HepG2 (cell line): Measurements from ENCODE around the gene PREX1.

Experiments used
- CEBPB ChIP-seq: IDR thresholded peaks from 2 replicates; pipeline ENCODE4 v1.6.1; 2011; ENCODE audit warnings: low read depth, low read length, improper control_type of control experiment, borderline replicate concordance
- EHMT2 ChIP-seq: fragments of 200-600 bp; sonication (generic); IDR thresholded peaks from 2 replicates; pipeline ENCODE4 v1.7.0; 2017; ENCODE audit warnings: antibody characterized with exemption, low read depth, low read length, borderline replicate concordance
- JUNB ChIP-seq: sonication (generic); formaldehyde crosslinking; IDR thresholded peaks from 2 replicates; pipeline ENCODE4 v1.8.0; 2022; ENCODE audit warnings: missing genetic modification reagents, mild to moderate bottlenecking, borderline replicate concordance
- NRL ChIP-seq: sonication (generic); formaldehyde crosslinking; IDR thresholded peaks from 2 replicates; pipeline ENCODE4 v1.5.0; 2020; ENCODE audit warnings: missing genetic modification reagents, mild to moderate bottlenecking, moderate library complexity, borderline replicate concordance
- POLR2A ChIP-seq, 2 experiments: IDR thresholded peaks; 2 replicates each; pipeline ENCODE4 v1.6.1; 2011; ENCODE audit warnings: low read depth in 2 of 2, low read length in 2 of 2, mild to moderate bottlenecking in 1 of 2, moderate library complexity in 1 of 2; ENCODE audit not compliant: insufficient read depth in 1 of 2
- SUZ12 ChIP-seq: fragments of 150-350 bp; IDR thresholded peaks from 2 replicates; pipeline ENCODE4 v1.6.1; 2014; ENCODE audit warnings: low read depth, low read length
- ZNF30 ChIP-seq: sonication (generic); formaldehyde crosslinking; IDR thresholded peaks from 2 replicates; pipeline ENCODE4 v1.5.0; 2020; ENCODE audit warnings: mild to moderate bottlenecking, missing genetic modification reagents
- ZNF644 ChIP-seq: IDR thresholded peaks from 2 replicates; pipeline ENCODE4 v1.6.1; 2016; ENCODE audit warnings: low read depth
- ZNF672 ChIP-seq: sonication (generic); formaldehyde crosslinking; IDR thresholded peaks from 2 replicates; pipeline ENCODE4 v1.8.1; 2022; ENCODE audit warnings: missing genetic modification reagents
- ZNF777 ChIP-seq: sonication (generic); formaldehyde crosslinking; IDR thresholded peaks from 2 replicates; pipeline ENCODE4 v1.4.0; 2020; ENCODE audit warnings: missing genetic modification reagents
- TF ChIP-seq, protein P1 (sequence below): IDR thresholded peaks from 2 replicates; pipeline ENCODE4 v1.6.1; 2012; ENCODE audit warnings: inconsistent platforms
- TF ChIP-seq, protein P2 (sequence below): sonication (generic); formaldehyde crosslinking; IDR thresholded peaks from 2 replicates; pipeline ENCODE4 v1.4.0; 2020; ENCODE audit warnings: mild to moderate bottlenecking, missing genetic modification reagents
- TF ChIP-seq, protein P3 (sequence below), 2 experiments: IDR thresholded peaks; 2 replicates each; pipeline ENCODE4 v1.6.1; 2011 to 2012; ENCODE audit warnings: low read length in 2 of 2, borderline replicate concordance in 1 of 2, low read depth in 1 of 2, mild to moderate bottlenecking in 1 of 2, moderate library complexity in 1 of 2
- TF ChIP-seq, protein P4 (sequence below): sonication (generic); formaldehyde crosslinking; IDR thresholded peaks from 2 replicates; pipeline ENCODE4 v1.4.0; 2020; ENCODE audit warnings: missing genetic modification reagents

DNA sequence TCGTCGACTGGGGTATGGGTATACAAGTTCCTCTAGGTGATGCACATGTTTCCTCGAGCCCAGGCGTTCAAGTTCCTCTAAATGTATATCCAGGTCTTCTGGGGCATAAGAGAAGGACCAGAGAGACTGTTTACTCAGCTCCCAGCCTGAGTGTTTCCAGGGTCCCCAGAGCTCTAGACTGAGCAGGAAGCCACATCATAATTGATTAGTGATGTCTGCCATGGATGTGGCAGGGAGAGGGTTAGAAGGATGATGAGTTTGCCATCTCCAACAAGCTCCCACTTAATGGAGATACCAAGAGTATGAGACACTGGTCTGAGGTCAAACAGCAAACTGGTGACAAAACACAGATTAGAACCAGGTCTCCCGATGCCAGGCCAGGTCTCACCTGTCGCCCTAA, 74.8 kb downstream of the PREX1 start:
- no peak for TF ChIP-seq ZNF777 (CRISPR knock-in tag)
- TF ChIP-seq ZNF30 = no peak
- TF ChIP-seq, protein P1, sequence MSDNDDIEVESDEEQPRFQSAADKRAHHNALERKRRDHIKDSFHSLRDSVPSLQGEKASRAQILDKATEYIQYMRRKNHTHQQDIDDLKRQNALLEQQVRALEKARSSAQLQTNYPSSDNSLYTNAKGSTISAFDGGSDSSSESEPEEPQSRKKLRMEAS = no peak
- no peak for TF ChIP-seq EHMT2
- no peak for TF ChIP-seq NRL (CRISPR knock-in tag)
- TF ChIP-seq CEBPB = no peak
- TF ChIP-seq, protein P2, sequence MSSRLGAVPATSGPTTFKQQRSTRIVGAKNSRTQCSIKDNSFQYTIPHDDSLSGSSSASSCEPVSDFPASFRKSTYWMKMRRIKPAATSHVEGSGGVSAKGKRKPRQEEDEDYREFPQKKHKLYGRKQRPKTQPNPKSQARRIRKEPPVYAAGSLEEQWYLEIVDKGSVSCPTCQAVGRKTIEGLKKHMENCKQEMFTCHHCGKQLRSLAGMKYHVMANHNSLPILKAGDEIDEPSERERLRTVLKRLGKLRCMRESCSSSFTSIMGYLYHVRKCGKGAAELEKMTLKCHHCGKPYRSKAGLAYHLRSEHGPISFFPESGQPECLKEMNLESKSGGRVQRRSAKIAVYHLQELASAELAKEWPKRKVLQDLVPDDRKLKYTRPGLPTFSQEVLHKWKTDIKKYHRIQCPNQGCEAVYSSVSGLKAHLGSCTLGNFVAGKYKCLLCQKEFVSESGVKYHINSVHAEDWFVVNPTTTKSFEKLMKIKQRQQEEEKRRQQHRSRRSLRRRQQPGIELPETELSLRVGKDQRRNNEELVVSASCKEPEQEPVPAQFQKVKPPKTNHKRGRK = no peak
- no peak for TF ChIP-seq JUNB (CRISPR knock-in tag)
- TF ChIP-seq, protein P3, sequence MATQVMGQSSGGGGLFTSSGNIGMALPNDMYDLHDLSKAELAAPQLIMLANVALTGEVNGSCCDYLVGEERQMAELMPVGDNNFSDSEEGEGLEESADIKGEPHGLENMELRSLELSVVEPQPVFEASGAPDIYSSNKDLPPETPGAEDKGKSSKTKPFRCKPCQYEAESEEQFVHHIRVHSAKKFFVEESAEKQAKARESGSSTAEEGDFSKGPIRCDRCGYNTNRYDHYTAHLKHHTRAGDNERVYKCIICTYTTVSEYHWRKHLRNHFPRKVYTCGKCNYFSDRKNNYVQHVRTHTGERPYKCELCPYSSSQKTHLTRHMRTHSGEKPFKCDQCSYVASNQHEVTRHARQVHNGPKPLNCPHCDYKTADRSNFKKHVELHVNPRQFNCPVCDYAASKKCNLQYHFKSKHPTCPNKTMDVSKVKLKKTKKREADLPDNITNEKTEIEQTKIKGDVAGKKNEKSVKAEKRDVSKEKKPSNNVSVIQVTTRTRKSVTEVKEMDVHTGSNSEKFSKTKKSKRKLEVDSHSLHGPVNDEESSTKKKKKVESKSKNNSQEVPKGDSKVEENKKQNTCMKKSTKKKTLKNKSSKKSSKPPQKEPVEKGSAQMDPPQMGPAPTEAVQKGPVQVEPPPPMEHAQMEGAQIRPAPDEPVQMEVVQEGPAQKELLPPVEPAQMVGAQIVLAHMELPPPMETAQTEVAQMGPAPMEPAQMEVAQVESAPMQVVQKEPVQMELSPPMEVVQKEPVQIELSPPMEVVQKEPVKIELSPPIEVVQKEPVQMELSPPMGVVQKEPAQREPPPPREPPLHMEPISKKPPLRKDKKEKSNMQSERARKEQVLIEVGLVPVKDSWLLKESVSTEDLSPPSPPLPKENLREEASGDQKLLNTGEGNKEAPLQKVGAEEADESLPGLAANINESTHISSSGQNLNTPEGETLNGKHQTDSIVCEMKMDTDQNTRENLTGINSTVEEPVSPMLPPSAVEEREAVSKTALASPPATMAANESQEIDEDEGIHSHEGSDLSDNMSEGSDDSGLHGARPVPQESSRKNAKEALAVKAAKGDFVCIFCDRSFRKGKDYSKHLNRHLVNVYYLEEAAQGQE (IDR thresholded peaks at IDR 0.05; ENCODE audit: borderline replicate concordance in 1 of 2, low read depth in 1 of 2, low read length in 2 of 2) = no peak
- no peak for TF ChIP-seq SUZ12
- no peak for TF ChIP-seq ZNF644 (CRISPR knock-in tag)
- TF ChIP-seq, protein P4, sequence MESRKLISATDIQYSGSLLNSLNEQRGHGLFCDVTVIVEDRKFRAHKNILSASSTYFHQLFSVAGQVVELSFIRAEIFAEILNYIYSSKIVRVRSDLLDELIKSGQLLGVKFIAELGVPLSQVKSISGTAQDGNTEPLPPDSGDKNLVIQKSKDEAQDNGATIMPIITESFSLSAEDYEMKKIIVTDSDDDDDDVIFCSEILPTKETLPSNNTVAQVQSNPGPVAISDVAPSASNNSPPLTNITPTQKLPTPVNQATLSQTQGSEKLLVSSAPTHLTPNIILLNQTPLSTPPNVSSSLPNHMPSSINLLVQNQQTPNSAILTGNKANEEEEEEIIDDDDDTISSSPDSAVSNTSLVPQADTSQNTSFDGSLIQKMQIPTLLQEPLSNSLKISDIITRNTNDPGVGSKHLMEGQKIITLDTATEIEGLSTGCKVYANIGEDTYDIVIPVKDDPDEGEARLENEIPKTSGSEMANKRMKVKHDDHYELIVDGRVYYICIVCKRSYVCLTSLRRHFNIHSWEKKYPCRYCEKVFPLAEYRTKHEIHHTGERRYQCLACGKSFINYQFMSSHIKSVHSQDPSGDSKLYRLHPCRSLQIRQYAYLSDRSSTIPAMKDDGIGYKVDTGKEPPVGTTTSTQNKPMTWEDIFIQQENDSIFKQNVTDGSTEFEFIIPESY (CRISPR knock-in tag) = no peak
- TF ChIP-seq POLR2A (IDR thresholded peaks at IDR 0.05; ENCODE audit: insufficient read depth in 1 of 2, low read depth in 2 of 2, low read length in 2 of 2) = no peak
- no peak for TF ChIP-seq ZNF672 (CRISPR knock-in tag)
